IPS-15b (cell line): ENCODE data around the gene BNC2.

Source experiments
- H3K27me3 ChIP-seq: one replicate; pipeline ENCODE4 v1.6.1; 2013; ENCODE audit warnings: low read length; ENCODE audit not compliant: control insufficient read depth, insufficient read depth
- H3K36me3 ChIP-seq: one replicate; pipeline ENCODE4 v1.6.1; 2013; ENCODE audit warnings: low read length; ENCODE audit not compliant: control insufficient read depth, insufficient read depth
- H3K4me1 ChIP-seq: one replicate; pipeline ENCODE4 v1.6.1; 2013; ENCODE audit warnings: mild to moderate bottlenecking, low read length; ENCODE audit not compliant: control insufficient read depth, insufficient read depth
- H3K4me3 ChIP-seq: one replicate; pipeline ENCODE4 v1.5.1; 2013; ENCODE audit warnings: low read depth, low read length
- H3K9ac ChIP-seq: one replicate; pipeline ENCODE4 v1.6.1; 2013; ENCODE audit warnings: low read depth, mild to moderate bottlenecking, low read length
- H3K9me3 ChIP-seq: one replicate; pipeline ENCODE4 v1.6.1; 2013; ENCODE audit warnings: mild to moderate bottlenecking, low read length; ENCODE audit not compliant: control insufficient read depth, insufficient read depth

Gene BNC2

GRCh38 chr9:16809912-16810610, 60.4 kb downstream of the BNC2 start:
- H3K9ac ChIP-seq: no peak overlapping the region
- H3K9me3 ChIP-seq: no peaks in the 10 kb centered on the region
- no peaks in the 10 kb centered on the region for H3K27me3 ChIP-seq
- no peaks in the 10 kb centered on the region for H3K36me3 ChIP-seq
- H3K4me1 ChIP-seq: peaks cover 24% of the 10 kb centered on the region
- H3K4me3 ChIP-seq: no peak overlapping the region

- Histone ChIP-seq H3K27me3 (no peaks in the 10 kb centered on the region), H3K9me3 (no peaks in the 10 kb centered on the region), H3K4me1 (peaks cover 43% of the 10 kb centered on the region), H3K9ac (no peak overlapping the region), H3K36me3 (no peaks in the 10 kb centered on the region), H3K4me3 (no peak overlapping the region)
These were observed 63.8 kb downstream of the BNC2 start for GRCh38 chr9:16806674-16807073.

- Histone ChIP-seq H3K9ac (no peak overlapping the region), H3K36me3 (no peaks in the 10 kb centered on the region), H3K27me3 (no peaks in the 10 kb centered on the region), H3K9me3 (no peaks in the 10 kb centered on the region), H3K4me3 (no peak overlapping the region), H3K4me1 (peaks cover 37% of the 10 kb centered on the region)
These were observed 66.8 kb downstream of the BNC2 start for GRCh38 chr9:16803648-16804047.

GRCh38 chr9:16801871-16802466, 68.5 kb downstream of the BNC2 start:
- H3K4me3 ChIP-seq: no peak overlapping the region
- no peaks in the 10 kb centered on the region for H3K27me3 ChIP-seq
- H3K36me3 ChIP-seq: no peaks in the 10 kb centered on the region
- no peaks in the 10 kb centered on the region for H3K9me3 ChIP-seq
- H3K4me1 ChIP-seq: peaks cover 33% of the 10 kb centered on the region
- H3K9ac ChIP-seq: no peak overlapping the region

- no peaks in the 10 kb centered on the region for H3K9me3 ChIP-seq
- no peaks in the 10 kb centered on the region for H3K27me3 ChIP-seq
- peaks cover 14% of the 10 kb centered on the region for H3K4me1 ChIP-seq
- H3K4me3 ChIP-seq: no peak overlapping the region
- H3K9ac ChIP-seq: no peak overlapping the region
- no peaks in the 10 kb centered on the region for H3K36me3 ChIP-seq
These were observed 74.1 kb downstream of the BNC2 start for GRCh38 chr9:16796304-16796825.

GRCh38 chr9:16794871-16795639, 75.4 kb downstream of the BNC2 start:
- no peaks in the 10 kb centered on the region for H3K27me3 ChIP-seq
- peaks cover 11% of the 10 kb centered on the region for H3K4me1 ChIP-seq
- H3K9ac ChIP-seq: no peak overlapping the region
- no peaks in the 10 kb centered on the region for H3K9me3 ChIP-seq
- no peak overlapping the region for H3K4me3 ChIP-seq
- H3K36me3 ChIP-seq: no peaks in the 10 kb centered on the region

- no peak overlapping the region for H3K9ac ChIP-seq
- H3K4me1 ChIP-seq: peaks cover 11% of the 10 kb centered on the region
- no peaks in the 10 kb centered on the region for H3K27me3 ChIP-seq
These were observed 76.4 kb downstream of the BNC2 start for GRCh38 chr9:16794103-16794502.

GRCh38 chr9:16787724-16788123, 82.7 kb downstream of the BNC2 start:
- peaks cover 2% of the 10 kb centered on the region for H3K4me1 ChIP-seq
- H3K27me3 ChIP-seq: no peaks in the 10 kb centered on the region
- H3K36me3 ChIP-seq: no peaks in the 10 kb centered on the region
- H3K9me3 ChIP-seq: no peaks in the 10 kb centered on the region
- H3K9ac ChIP-seq: no peak overlapping the region
- no peak overlapping the region for H3K4me3 ChIP-seq

More at GRCh38 chr9:16794103-16794502, 76.4 kb downstream of the BNC2 start:
- Histone ChIP-seq H3K4me3 (no peak overlapping the region), H3K36me3 (no peaks in the 10 kb centered on the region), H3K9me3 (no peaks in the 10 kb centered on the region)

- H3K9ac ChIP-seq: no peak overlapping the region
- no peaks in the 10 kb centered on the region for H3K27me3 ChIP-seq
- no peak overlapping the region for H3K4me3 ChIP-seq
- H3K9me3 ChIP-seq: no peaks in the 10 kb centered on the region
- H3K4me1 ChIP-seq: peaks cover 2% of the 10 kb centered on the region
- no peaks in the 10 kb centered on the region for H3K36me3 ChIP-seq
These were observed 86.5 kb downstream of the BNC2 start for GRCh38 chr9:16784002-16784401.

GRCh38 chr9:16782490-16782889, 88.0 kb downstream of the BNC2 start:
- no peaks in the 10 kb centered on the region for H3K9me3 ChIP-seq

GRCh38 chr9:16775330-16775729, 95.1 kb downstream of the BNC2 start:
- no peaks in the 10 kb centered on the region for H3K27me3 ChIP-seq

More at GRCh38 chr9:16782490-16782889, 88.0 kb downstream of the BNC2 start:
- H3K4me3 ChIP-seq: no peak overlapping the region
- H3K4me1 ChIP-seq: peaks cover 2% of the 10 kb centered on the region
- H3K27me3 ChIP-seq: no peaks in the 10 kb centered on the region
- no peaks in the 10 kb centered on the region for H3K36me3 ChIP-seq
- no peak overlapping the region for H3K9ac ChIP-seq

More at GRCh38 chr9:16775330-16775729, 95.1 kb downstream of the BNC2 start:
- Histone ChIP-seq H3K4me3 (no peak overlapping the region), H3K9me3 (no peaks in the 10 kb centered on the region), H3K9ac (no peak overlapping the region), H3K4me1 (no peaks in the 10 kb centered on the region), H3K36me3 (no peaks in the 10 kb centered on the region)
